COR-L47 (cell line): ENCODE data around the gene EARS2.
"Not testable (repeated sequence)": the region's sequence is repeated elsewhere in the genome, so short reads cannot be mapped to it uniquely, and the experiment has no call there.

Experiments used
- DNase-seq: peaks from one replicate; lab custom pipeline; 2025; lab: John Stamatoyannopoulos, UW

EARS2 gene

DNA sequence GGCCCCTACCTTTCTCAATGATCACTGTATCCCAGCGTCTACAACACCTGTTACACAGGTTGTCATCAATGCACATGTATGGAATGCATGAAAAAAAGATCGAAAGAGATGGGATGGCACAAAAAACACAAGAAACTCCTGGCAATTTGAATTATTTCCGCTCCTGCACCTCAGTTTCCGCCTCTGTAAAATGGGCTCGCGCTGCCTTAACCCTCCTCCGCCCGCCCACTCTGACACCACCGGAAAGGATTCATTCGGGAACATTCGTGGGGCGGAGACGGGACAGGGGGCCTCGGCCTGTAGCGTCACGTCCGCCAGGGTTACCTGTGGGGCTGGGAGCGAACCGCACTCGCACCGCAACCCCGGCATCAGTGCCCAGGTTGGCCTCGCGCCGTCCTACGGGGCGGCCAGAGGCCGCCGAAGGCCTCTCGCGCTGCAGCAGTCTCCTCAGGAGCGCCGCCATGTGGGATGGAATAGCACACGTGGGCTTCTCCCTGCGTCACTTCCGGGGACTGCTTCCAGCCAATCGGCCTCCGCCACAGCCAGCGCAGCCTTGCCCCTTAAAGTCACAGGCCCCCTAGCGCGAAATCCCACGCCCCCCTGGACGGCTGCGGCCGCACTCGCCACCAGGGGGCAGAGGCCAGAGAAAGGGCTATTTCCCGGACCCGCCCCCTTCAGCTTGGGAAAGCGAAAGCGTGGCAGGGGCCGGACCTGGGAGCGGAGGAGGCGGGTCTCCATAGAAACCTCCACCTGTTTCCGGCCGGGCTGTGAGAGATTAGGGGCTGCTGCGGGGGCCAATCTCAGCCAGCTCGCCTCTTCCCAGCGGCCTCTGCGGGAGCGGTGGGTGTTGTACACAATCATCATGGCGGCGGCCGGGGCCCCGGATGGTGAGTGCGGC lies at the start of gene EARS2, which contains the start of gene UBFD1:
Gene EARS2, minus strand, starts transcription at position 470 of the 898 bp plus-strand sequence. Its CDS starts 7 bp downstream, at position 463.
Gene UBFD1, plus strand, starts transcription at position 847 of the 898 bp plus-strand sequence. Its CDS starts 16 bp downstream, at position 863.
- DNase-seq: peak; percentile 97

- DNase-seq: no peak
These were observed 40.0 kb upstream of the EARS2 start for GRCh38 chr16:23597003-23597756.

GRCh38 chr16:23595951-23596720 lies 39.0 kb upstream of the EARS2 start, which contains the start of gene NDUFAB1:
Gene NDUFAB1, minus strand, starts transcription at chr16:23596316. Its CDS starts 26 bp downstream, at chr16:23596290.
- peak; percentile 85 for DNase-seq

- no peak for DNase-seq
These were observed 38.2 kb upstream of the EARS2 start for GRCh38 chr16:23595246-23595950.

DNA sequence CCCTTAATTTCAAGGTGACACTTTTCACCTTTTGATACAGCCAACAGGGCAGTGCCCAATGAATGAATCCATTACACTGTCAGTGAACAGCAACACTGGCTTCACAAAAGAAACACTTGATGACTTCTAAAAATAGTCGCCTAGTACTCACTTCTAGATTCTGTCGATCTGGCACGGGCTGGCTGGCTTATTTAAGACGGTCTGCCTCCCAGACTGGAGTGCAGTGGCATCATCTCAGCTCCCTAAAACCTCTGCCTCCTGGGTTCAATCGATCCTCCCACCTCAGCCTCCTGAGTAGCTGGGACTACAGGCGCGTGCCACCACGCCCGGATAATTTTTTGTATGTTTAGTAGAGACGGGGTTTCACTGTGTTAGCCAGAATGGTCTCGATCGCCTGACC lies 37.0 kb upstream of the EARS2 start:
- no peak for DNase-seq

DNA sequence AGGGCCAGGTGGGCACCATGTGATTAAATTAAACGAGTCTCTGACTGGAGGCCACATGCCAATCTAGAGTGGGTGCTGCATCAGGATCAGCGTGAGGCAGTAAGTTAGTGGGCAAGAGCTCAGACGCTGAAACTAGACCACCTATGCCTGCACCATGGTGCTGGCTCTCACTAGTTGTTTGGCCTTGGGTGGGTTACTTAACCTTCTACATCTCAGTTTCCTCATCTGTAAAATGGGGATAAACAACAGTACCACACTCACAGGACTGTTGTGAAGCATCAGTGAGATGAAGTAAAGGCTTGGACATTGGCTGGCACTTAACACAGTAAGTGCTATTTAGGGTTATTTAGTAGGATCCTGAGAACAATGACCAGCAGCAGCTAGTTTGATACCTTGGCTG lies 33.0 kb upstream of the EARS2 start:
- DNase-seq: no peak

GRCh38 chr16:23587726-23588125 lies 30.6 kb upstream of the EARS2 start:
- no peak for DNase-seq

DNA sequence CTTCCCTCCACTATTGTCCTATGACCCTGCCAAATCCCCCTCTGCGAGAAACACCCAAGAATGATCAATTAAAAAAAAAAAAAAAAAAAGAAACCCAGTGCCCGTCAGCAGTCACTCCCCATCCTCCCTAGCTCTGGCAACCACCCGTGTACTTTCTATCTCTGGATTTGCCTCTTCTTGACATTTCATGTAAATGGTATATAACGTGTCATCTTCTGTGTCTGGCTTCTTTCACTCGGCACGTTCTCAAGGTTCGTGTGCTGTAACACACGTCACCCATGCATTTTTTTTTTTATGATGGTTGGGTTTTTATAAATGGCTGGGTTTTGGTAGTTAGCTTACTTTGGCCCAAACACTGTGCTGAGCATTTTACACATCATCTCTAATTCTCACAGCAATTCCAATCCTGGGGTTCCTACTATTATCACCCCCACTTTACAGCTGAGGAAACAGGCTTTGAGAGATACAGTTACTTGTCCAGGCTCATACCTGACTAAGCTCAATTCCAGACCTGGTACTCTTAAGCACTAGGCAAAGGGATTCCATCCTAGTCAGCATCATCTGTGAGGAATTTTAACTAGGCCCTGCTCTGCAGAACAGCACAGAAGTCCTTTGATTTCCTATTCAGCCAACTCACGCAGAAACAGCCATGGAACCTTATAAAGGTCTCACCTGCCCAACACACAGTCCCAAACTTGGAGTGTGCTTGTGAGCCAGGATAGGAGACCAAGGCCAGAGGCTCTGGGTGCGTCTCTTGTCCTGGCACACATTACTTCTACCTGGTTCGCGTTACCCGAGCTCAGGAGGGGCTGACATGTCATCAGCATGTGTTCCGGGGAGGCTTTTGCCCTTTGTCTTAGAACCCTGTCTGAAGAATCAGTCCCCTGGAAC lies 27.3 kb upstream of the EARS2 start:
- DNase-seq: no peak

DNA sequence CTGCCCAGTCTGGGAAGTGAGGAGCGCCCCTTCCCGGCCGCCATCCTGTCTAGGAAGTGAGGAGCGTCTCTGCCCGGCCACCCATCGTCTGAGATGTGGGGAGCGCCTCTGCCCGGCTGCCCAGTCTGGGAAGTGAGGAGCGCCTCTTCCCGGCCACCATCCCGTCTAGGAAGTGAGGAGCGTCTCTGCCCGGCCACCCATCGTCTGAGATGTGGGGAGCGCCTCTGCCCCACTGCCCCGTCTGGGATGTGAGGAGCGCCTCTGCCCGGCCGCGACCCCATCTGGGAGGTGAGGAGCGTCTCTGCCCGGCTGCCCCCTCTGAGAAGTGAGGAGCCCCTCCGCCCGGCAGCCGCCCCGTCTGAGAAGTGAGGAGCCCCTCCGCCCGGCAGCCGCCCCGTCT lies 26.1 kb upstream of the EARS2 start:
- DNase-seq: not testable (repeated sequence)

- DNase-seq: no peak
These were observed 24.6 kb upstream of the EARS2 start for GRCh38 chr16:23581764-23582163.

DNA sequence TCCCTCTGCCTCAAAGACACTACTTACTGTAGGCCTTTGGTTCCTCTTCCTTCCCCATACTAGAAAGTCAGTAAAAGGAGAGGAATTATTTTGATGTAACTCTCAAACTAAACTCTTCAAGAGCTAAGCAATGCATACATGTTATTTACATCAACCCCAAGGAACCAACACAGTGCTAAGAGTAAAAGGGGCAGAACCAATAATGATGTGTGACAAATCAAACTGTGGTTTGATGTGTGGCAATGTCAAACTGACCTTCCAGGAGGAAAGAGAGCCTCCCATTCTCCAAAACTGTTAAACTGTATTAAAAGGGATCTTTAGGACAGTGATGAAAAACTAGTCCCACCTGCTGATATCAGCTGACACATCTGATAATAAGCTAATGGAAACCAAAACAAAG lies 23.2 kb upstream of the EARS2 start:
- no peak for DNase-seq

DNA sequence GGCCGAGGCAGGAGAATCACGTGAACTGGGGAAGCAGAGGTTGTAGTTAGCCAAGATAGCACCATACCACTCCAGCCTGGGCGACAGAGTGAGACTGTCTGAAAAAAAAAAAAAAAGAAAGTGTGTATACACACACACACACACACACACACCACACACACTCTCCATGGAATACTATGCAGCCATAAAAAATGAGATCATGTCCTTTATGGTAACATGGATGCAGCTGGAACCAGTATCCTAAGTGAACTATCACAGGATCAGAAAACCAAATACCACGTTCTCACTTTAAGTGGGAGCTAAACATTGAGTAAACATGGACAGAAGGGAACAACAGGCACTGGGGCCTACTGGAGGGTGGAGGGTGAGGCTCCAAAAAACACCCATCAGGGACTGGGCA lies 22.2 kb upstream of the EARS2 start:
- no peak for DNase-seq

DNA sequence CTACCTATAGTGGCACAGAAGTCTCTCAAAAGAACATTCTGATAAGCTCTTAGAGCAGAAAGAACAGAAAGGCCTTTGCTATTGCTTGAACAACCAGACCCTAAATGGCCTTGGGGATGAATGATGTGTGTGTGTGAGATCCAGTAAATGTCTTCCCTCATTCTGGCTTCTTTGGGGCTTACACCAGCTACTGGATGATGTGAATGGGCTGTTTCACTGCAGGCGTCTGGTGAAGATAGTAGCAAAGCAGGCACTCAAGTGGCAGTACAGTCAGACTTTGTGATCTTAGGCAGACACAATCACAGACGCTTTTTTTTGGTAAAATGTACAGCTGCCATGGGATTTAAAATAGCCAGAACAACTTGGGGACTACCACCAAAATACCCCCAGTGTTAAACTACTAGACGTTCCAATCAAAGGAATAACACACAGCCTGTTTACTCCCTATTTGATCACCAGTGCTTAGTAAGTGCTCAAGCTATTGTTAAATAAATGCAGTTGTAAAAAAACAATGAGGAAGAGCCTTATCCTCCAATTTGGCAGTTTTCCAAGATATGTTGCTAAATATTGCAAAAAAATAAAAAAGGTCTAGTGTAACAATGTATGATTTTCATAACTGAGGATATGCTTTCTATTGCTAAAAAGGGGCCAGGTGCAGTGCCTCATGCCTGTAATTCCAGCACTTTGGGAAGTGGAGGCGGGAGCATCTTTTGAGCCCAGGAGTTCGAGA lies 21.1 kb upstream of the EARS2 start:
- no peak for DNase-seq

DNA sequence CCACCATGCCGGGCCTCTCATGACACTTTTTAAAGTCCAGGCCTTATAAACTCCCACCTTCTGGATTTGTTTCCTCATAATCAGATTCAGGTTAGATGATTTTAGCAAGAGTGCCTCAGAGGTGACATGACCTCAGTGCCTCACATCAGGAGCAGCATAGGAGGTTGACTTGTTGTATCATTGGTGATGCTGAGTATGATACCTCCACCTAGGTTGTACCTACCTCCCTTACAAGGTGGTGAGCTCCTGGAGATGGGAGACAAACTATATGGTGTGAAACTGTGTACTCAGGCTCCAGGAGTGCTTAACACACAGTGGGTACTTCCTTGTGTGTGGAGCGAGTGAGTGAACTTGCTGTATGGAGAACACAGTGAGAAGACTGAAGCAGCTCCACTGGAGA lies 20.3 kb upstream of the EARS2 start:
- DNase-seq: no peak

- no peak for DNase-seq
These were observed 18.7 kb upstream of the EARS2 start for GRCh38 chr16:23575834-23576233.

- no peak for DNase-seq
These were observed 16.7 kb upstream of the EARS2 start for GRCh38 chr16:23573817-23574216.

GRCh38 chr16:23572394-23572793 lies 15.2 kb upstream of the EARS2 start:
- DNase-seq: no peak

- no peak for DNase-seq
These were observed 14.7 kb upstream of the EARS2 start for GRCh38 chr16:23571895-23572294.

- DNase-seq: no peak
These were observed 14.0 kb upstream of the EARS2 start for GRCh38 chr16:23570992-23571632.
